Activated CD4-positive, alpha-beta T cell treated with anti-CD3 and anti-CD28 coated beads, Interleukin-2, amount 50 U/mL, for 1 hour (primary cell): Measurements from ENCODE around the gene FXYD4.
"Not testable (repeated sequence)": the region's sequence is repeated elsewhere in the genome, so short reads cannot be mapped to it uniquely, and the experiment has no call there.

Experiments used
- DNase-seq: peaks from one replicate; pipeline ENCODE4 v3.0.0-alpha.2; 2020

Gene FXYD4

DNA sequence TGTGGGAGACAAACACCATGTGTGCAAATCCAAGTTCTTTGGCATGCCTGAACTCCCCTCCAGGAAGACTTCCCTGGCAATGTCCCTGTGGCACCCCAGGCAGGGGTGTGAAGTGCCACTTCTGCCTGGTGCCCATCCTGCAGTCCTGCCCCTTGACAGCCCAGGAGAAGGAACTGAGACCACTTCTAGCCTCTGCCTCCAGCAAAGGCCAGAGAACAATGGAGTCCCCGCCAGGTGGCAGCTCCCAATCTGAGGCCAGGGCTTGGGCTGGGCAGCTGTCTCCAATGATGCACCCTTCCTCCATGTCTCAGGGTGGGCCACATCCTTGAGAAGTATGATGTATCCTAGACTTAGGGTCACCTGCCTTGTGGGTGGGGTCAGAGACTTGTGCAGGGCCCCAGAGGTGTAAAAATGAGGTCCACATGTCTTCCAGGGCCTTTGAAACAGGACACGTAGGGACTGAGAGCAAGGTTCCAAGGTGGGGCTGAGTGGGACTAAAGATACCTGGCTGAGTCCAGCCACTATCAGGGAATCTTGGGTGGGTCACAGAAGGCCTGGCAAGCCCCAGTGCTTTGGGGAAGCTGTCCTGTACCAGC, 5.5 kb downstream of the FXYD4 start:
- no peak for DNase-seq

DNA sequence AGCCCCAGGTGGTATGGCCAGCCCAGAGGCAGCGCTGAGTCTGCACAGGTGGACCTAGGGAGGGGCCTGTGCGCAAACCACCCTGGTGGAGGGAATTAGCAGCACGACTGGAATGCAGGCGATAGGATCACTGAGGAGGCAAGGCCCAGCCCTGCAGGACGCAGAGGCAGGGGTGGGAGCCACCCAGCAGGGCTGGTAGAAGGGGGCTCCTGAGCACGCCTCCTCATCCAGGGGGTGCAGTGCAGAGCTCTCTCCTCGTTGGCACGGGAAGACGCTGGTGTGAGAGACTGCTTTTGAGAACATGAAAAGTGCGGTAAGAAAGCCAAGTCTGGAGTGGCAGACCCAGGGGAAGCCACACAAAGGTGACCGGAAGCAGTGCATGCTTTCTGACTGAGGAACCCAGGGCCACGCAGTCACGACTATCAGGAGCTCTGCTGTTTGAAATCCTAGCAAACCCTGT, 6.0 kb downstream of the FXYD4 start:
- no peak for DNase-seq

DNA sequence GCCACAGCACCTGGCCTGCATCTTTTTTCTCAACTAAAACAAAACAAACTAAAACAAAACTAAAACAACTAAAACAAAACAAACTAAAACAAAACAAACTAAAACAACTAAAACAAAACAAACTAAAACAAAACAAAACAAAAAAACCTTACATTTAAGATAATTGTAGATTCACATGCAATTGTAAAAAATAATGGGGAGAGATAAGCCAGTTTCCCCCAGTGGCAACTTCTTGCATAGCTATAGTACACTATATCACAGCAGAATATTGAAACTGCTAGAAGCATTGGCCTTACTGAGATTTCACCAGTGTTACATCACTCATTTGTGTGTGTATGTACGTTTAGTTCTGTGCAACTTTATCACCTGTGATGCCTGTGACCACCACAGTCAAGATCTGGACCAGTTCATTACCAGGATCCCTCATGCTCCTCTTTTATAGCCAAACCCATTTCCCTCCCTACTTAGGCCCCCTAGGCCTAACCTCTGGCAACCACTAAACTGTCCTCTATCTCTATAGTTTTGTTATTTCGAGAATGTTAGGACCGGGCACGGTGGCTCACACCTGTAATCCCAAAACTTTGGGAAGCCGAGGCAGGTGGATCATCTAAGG, 9.3 kb downstream of the FXYD4 start:
- DNase-seq, result no peak

DNA sequence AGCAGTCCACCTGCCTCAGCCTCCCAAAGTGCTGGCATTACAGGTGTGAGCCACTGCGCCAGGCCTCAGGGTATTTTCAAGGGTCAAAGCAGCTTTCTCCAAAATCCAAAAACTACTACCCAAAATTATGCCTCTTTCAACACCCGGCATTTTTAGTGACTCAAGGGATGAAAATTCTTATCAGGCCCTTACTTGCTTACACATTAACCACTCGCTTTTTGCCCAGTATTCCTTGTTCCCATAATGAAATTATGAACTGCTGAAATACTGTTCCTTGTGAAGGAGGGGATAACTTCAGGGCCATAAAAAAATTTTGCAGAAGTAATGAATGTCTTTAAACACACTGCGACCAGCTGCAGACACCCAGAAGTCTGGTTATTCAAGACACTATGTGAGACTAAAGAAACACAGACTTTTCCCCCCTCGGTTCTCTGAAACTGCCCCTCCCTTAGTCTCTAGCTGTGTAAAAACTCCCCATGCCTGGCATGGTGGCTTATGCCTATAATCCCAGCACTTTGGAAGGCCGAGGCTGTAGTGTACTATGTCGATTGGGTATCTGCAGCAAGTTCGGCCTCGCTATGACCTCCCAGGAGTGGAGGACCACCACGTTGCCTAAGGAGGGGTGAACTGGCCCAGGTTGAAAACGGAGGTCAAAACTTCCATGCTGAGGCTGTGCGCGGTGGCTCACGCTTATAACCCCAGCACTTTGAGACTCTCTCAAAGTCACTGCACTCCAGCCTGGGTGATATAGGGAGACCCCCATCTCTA, 12.0 kb downstream of the FXYD4 start:
- no peak for DNase-seq

DNA sequence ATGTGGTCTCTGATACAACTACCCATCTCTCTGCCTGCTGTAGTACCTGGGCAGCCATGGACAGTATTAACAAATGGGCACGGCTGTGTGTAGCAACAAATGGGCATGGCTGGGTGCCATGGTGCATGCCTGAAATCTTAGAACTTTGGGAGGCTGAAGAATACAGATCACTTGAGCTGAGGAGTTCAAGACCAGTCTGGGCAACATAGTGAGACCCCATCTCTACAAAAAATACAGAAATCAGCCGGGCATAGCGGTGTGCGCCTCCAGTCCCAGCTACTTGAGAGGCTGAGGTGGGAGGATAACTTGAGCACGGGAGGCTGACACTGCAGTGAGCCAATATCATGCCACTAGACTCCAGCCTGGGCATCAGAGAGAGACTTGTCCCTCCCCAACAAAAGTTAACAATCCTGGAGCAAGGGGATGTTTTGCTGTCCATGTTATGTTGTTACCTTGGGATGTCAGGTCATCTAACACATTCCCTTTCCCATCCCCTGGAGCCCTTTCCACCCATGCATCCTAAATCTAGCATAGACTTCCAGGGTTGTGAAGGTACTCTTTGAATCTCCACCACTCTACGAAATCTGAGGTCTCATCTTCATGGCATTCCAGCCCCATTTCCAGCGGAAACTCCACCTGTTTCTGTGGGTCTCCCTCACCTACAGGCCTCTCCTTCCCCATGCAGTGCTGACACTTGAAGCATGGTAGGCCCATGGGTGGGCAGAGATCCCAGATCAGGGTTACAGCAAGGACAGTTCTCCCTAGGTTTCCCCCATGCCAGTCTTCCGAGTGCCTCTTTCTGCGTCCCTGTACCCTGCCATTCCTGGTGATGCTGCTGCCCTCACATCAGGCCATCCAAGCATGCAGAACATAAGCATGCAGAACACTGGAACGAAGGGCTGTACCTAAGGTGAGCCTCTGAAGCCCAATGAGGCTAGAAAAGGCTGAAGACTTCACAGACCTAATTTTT, 13.1 kb downstream of the FXYD4 start:
- no peak for DNase-seq

DNA sequence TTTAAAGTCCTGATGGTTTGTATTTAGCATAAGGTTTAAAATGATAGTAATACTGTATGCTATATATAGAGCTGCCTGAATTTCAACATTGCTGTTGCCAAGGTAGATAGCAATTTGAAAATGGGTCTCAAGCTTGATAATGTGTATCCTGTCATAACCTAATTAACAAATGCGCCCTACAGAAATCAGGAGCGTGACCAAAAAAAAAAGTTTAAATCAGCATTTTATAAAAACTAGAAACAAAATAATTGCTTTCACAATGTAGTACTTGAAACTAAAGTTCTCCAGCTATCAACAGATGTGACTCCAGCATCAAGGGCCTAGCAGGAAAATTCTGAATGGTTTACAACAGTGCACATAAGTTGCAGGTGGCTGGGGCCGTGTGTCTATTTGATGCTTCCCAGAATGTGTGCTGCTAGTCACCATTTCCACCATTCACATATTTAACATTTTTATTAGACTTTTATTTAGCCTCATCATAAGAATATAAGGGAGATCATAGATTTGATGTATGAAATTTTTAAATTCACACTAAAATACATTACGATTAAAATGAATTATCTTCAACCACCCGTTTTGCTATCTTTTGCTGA, 14.1 kb downstream of the FXYD4 start:
- DNase-seq, result no peak

DNA sequence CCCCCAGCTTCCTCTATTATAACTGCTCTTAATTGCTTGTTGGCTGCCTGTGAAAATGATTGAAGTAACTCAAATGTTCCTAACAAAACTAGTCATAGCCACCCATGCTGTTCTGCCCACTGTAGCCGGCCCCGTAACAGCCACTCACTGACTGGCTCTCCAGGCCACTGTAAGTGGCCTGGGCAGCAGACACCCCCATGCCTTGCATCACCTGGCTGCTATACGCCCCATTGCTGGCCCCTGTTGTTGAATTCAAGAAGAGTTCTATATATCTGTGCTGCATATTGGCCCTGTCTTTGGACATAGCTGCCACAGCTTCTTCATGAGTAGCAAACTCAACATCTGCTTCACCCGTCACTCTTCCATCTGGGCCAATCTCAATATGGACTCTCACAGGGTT, 15.1 kb downstream of the FXYD4 start:
- no peak for DNase-seq

DNA sequence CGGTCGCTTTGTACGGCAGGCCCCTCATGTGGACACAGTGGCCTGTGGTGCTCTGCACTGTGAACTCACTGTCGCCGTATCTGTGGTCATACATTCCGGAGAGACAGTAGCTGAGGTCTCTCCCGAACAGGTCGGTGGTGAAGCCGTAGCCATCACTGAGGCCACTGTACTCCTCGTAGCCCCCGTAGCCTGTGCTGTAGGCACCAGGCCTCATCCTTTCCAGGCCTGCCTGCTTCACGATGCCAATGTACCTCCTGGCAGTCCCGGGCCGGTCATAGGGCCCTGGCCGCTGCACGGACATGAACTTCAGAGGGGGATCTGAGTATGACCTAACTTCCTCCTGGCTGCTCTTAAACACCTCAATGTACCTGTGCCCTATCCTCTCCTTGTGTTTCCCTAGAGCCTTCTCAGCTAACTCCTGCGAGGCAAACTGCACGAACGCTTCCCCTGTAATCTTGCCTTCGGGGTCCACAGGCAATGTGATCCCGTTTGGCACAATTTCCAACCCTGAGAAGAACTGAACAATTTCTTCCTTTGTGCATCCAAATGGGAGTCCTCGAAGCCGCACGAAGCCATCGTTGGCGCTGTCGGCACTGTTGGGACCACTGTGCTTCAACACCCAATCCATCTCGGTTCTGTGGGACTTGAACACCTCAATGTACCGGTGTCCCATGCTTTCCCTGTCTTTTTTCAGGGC, 15.7 kb downstream of the FXYD4 start:
- DNase-seq, result no peak

DNA sequence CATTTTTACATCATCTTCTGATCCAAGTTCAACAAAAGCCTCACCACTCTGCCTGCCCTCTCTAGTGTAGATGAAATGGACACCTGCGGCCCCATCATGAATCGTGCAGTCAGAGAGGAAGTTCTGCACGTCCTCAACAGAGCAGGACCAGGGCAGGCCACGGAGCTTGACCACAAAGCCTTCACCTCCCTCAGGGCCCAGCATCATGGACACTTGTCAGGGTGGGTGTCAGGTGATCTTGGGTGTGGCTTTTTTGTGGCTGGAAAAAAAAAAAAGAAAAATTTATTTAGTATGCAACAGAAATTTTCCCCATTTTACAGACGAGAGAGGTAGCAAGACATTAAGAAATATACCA, 16.2 kb downstream of the FXYD4 start:
- DNase-seq, result no peak

DNA sequence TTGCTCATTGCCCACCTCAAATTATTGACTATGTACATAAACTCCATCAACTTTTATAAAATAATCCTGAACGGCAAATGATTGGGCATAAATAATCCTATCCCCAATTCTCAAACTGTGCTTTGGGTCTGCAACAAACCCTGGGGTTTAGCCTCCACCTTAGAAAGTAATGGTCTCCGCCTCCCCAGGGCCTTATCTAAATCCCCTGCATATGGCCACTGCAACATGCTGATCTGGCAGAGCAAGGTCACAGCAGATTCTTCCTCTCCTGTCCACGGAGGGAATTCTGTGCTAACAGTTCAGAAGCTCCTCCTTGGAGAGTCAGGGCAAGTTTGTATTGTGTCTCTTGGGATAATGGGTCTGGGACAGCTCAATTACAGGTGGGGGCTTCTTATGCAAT, 18.4 kb downstream of the FXYD4 start:
- no peak for DNase-seq

DNA sequence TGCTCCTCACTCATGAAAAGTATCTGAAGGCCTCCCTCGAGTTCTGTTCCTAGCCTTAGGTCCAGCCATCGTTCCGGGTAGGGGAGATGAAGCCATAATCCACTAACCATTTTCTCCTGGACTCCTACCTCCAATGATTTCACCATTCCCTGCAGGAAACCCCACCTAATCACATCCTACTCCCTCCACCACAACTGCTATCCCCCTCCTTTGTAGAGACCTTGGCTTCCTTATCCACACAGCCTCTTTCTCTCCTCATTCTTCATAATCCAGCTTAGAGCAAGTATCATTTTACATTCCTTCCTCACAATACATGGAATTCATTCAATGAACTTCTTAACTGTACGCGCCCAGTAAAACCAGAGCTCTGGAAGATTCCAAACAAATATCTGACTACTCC, 18.9 kb downstream of the FXYD4 start:
- no peak for DNase-seq

DNA sequence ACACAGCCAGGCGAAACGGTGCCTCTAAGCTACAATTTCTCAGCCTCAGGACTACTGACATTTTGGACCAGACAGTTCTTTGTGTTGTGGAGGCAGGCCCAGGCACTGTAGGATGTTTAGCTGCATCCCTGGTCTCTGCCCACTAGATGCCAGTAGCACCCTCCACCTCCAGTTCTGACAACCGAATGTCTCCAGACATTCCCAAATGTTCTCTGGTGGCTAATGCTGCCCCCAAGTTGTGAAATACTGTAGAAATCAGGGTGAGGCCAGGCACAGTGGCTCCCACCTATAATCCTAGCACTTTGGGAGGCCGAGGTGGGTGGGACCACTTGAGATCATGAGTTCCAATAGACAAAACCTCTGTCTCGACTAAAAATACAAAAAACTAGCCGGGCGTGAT, 19.3 kb downstream of the FXYD4 start:
- peak; percentile 34 for DNase-seq

DNA sequence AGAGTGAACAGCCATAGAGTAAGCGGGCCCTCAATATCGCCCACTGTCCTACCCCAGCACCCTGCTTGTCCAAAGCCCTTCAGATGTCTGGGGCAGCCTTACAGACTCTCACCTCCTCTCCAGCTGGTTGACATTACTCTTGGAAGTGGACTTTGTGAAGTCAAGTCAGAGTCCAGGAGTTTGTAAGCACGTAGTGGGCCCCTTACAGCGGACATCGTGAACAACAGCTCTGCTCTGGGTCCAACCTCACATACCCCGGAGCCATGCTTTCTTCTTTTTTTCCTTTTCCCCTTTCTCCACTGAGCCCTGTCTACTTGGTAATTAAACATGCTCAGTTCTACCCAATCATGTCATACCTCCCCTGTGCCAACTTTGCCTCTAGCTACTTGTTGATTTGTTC, 20.1 kb downstream of the FXYD4 start:
- DNase-seq, result no peak

DNA sequence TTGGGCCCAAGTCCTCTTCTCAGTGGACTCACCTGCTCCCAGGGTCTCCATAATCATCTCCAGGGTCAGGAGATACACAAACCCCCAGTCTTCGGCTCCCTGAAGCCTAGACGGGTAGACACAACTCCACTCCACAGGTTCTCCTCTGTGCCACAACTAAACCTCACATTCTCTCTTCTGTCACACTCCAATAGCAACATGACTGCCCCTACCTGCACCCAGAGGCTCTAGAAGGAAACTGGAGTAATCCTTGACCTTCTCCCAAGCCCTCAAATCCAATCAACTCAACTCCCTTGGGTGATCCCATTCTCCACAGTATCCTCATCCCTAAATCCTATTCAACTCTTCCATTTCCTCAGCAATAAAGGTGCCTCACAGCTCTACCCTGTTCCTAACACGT, 21.3 kb downstream of the FXYD4 start:
- DNase-seq, result no peak

DNA sequence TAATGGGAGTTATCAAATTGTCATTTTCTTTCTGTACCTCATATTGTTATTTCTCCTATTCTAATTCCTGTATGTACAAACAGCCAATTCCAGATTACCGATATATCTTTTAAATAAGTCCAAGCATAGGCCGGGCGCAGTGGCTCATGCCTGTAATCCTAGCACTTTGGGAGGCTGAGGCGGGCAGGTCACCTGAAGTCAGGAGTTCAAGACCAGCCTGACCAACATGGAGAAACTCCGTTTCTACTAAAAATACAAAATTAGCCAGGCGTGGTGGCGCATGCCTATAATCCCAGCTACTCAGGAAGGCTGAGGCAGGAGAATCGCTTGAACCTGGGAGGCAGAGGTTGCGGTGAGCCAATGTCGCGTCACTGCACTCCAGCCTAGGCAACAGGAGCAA, 21.8 kb downstream of the FXYD4 start:
- DNase-seq, result not testable (repeated sequence)

DNA sequence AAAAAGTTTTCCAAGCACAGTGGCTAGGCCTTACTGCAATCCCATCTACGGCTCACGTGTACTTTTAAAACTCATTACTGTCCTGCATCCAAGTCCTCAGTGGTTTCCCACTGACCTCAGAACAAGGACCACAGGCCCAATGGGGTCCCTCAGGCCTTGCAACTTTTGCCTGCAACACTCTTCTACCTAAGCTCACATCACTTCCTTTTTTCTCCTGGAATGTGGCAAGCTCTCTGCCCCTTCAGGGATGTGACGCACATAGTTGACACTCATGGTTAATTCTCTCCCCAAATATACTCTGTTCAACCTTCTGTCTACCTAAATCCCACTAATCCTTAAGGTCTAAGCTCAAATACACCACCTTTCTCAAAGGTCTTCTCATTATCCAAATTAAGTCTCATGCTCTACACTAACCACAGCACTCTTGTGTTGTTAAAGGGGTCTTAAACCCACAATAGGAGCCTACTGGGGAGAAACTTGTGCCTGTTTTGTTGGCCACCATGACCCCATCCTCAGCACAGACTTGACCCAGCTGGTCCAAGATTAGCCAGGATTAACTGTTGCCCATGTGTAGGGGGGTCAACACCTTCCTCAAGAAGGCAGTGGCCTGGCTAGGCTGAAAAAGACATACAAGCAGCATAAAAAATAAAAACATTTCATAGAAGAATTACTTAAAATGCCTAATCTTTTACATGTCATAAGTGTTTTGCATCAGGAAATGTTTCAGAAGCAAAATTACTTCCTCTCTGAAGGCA, 22.3 kb downstream of the FXYD4 start:
- no peak for DNase-seq

DNA sequence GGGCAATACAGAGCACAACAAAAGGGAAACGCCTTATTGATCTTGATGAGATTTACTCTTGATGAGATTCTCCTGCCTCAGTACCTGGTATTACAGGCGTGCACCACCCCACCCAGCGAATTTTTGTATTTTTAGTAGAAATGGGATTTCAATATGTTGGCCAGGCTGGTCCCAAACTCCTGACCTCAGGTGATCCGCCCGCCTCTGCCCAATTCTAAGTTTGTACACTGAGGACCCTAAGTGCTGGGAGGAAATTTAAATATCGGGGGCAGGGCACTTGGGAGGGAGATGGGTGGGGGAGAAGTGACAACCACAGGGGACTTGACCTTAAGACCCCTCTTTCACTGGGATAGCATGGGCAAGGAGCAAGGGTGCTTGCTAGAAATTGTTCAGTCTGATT, 23.4 kb downstream of the FXYD4 start:
- DNase-seq, result no peak

DNA sequence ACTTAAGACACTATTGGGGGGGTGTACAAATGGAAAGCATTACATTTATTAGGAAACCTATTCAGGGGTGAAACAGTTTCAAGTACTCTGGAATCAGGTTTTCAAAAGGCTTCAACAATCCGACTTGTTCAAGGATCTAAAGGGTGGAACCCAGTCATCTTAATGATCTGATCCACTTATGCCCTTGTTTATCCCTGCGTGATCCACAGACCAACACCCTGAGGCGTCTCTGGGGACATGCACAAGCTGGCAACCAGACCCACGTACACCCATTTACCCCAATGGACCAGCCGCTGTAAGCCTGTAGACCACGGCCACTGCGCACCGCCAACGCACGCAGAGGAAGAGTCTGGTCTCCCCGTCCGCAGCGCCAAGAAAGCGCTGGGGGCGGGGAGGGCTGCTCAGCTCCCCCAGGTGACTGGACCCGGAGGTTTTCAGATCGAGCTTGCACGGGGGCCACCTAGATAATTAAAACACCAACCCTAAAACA, 24.2 kb downstream of the FXYD4 start:
- DNase-seq, result peak; percentile 25

DNA sequence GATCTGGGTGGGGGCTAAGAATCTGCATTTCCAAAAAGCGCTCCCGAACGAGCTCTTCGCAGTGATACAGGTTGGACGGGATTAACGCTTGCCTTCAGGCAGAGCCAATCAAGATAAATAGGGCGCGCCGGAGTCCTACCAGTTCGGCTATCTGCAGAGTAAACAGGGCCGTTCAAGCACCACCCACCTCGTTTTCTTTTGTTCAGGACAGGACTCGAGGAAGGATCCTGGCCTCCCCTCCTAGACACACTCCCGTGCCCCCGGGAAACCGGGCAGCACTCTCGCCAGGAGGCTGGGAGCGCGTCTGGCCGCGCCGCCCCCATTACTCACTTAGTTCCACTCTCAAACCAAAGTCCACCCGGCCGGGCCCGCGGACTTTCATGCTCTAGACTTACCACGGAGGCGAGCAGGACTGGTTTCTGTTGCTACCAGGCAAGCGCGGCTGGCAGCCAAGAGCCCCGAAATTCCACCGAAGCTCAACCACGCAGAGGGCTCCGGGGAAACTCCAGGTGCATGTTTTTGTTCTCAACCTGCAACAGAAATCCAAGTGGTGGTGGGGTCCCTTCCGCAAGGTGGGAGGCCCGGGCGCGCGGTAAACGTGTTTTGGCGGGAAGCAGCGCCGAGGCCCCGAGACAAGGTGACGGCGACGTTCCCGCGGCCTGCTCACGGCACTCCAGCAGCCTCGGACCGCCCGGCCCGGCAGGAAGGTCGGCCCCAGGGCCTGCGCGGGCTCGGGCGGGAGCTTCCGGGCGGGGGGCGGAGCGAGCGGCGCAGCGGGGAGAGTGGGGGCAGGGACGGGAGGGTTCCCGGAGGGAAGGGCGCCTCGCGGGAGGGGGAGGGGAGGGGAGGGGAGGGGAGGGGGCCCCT, 24.9 kb downstream of the FXYD4 start:
- peak; percentile 55 for DNase-seq

DNA sequence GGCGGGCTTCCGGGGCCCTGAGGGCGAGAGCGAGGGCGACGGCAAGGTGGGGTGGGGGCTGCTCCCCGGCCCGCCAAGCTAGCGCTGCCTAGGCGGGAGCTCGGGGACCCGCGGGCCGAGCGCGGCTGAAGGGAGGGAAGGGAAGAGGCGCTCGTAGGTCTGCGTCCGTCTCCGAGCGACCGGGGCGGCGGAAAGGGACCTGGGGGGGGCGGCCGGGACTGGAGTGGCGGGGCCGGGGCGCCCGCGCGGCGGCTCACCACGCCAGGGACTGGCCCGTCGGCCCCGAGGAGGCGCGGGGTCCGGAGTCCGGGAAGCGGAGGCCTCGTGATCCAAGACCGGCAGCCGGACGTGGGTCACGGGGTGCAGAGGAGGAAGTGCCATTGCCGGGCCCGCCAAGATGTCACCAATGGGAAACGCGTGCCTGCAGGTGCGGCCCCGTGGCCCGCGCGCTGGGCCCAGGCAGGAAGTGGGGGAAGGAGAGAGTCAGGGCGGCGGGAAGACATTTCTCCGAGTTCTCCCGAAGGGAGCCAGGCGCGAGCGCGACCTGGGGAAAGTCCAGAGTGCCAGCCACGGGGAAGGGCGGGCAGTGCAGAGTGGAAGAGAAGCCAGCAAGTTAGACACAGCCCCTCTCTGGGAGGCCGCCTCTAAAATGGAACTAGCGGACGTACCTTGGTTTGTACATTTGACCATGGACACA, 25.6 kb downstream of the FXYD4 start:
- peak; percentile 63 for DNase-seq
